Activated CD4-positive, CD25-positive, alpha-beta regulatory T cell treated with anti-CD3 and anti-CD28 coated beads, Interleukin-2, amount 50 U/mL, for 24 hours (primary cell): ENCODE results near the gene CUX1.
"Not testable (repeated sequence)": the region's sequence is repeated elsewhere in the genome, so short reads cannot be mapped to it uniquely, and the experiment has no call there.

Source experiments
- ATAC-seq, 2 donors: fragments of 150-1000 bp; cut with Tn5 transposase; one replicate each; pipeline ENCODE4 v1.10.0; 2021; ENCODE audit warnings: mild to moderate bottlenecking in 1 of 2, moderate library complexity in 1 of 2

The CUX1 gene

DNA sequence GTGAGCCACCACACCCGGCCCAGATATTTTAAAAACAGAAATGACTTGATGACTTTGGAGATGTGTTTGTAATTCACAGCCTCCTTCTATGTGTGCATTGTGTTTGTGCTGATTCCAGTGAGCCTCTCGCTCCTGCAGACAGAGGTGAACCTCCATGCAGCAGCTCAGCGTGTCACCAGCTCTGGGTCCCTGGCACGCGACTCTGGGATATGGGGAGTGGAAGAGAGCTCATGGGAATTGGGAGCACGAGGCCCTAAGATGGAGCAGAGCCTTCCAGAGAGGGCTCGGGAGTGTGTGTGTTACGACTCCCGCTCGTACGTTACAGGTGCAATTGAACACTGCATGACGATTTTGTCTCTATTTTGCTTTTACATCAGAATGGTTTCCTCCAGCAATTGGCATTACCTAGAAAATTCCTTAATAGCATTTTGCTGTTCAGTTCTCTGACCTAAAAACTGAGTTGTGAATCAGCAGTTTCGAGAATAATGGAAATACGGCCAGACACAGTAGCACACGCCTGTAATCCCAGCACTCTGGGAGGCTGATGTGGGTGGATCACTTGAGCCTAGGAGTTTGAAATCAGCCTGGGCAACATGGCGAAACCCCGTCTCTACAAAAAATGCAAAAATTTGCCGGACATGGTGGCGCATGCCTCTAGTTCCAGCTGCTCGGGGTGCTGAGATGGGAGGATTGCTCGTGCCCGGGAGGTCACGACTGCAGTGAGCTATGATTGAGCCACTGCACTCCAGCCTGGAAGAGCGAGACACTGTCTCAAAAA lies 204.6 kb downstream of the CUX1 start:
- no peak for ATAC-seq

DNA sequence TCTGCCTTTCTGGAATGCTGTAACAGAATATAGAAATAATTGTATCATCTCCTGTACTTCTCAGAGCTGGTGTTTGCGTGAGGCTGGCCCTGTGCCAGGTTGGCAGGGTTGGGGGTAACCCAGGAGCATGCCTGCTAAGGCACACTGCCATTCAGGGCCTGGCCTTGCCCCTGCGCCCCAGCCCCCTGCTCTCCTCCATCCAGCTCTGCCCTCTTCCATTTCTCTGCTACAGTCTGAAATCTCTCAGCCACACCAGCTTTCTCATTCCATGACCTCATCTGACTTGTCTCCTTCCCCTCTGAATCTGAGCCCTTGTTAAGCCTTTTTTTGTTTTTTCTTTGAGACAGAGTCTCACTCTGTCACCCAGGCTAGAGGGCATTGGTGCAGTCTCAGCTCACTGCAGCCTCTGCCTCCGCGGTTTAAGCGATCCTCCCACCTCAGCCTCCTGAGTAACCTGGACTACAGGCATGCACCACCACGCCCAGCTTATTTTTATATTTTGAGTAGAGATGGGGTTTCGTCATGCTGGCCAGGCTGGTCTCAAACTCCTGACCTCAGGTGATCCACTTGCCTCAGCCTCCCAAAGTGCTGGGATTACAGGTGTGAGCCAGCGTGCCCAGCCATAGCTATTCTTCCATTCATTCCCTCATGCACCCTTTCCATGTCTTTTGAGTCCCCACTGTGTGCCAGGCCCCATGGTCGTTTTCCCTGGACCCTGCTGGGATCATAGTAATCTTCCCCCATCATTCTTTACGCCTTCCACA lies 206.8 kb downstream of the CUX1 start:
- no peak for ATAC-seq

DNA sequence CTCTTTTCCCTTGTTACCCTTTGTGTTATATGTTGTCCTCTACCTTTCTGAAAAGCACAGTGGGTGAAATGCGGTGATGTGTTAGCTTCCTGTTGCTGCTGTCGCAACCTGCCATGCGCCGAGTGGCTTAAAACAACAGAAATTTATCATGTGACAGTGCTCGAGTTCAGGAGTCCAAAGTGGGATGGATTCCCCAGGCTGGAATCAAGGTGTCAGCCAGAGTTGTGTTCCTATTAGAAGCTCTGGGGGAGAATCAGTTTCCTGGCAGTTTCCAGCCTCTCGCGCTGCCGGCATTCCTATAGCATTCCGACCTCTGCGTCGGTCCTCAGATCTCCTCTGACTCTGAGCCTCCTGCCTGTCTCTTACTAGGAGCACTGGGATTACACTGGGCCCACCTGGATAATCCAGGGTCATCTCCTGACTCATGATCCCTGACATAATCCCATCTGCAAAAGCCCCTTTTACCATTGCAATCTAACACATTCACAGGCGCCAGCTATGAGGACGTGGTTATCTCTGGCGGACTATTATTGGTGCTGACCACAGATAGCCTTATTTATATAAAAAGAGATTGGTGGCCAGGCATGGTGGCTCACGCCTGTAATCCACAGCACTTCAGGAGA lies 207.5 kb downstream of the CUX1 start:
- no peak for ATAC-seq

DNA sequence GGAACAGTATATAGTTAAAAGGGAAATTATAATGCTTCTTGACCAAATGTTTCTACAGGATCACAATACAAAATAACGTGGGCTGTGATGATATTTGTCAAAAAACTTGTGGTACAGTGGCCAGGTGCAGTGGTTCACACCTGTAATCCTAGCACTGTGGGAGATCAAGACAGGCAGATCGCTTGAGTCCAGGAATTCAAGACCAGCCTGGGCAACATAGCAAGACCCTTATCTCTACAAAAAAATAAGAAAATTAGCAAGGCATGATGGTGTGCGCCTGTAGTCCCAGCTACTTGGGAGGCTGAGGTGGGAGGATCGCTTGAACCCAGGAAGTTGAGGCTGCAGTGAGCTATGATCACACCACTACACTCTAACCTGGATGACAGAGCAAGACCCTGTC lies 208.4 kb downstream of the CUX1 start:
- ATAC-seq, result not testable (repeated sequence)

DNA sequence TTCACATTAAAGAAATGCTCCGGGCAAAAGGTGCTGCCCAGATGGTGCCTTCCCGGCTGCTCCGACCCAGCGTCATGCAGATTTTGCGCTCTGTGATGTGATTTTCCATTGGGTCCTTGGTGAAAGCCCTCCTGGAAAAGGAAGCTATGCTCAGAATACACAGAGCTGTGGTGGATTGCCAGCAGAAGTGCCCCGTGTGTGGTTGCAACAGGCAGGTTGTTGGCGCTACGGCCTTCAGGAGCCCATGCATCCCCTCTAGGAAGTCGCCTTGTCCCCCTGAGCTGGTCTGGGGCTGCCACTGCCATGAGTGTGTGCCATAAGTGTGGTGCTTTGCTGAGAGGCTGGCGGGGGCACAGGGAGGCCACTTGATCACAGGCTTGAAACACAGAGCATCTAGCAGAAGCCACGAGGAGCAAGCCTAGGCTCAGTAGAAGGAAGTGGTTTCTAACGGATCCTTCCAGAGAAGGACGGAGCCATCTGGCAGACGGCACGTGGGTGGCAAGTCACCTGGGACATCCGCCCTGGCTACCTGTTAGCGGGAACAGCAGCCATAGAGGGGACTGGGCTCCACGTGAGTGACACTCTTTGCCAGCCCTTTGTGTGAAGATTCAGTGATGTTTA lies 210.9 kb downstream of the CUX1 start:
- no peak for ATAC-seq

DNA sequence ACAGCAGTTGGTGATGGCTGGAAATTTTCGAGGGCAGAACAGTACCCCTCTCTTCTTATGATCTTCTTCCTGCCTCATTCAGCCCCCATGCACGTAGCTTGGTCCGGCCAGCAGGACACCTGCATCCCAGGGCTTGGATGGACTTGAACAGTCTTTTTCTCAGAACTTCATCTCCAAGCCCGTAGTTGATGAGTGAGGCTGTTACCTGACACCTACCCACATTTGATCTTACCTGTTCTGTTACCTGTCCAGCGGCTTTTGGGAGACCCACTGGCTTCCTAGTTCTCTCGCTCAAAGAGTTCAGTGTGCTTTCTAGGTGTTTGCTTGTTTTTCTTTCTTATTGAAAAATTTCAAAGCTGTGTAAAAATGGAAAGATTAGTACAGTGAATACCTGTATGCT lies 212.2 kb downstream of the CUX1 start:
- ATAC-seq, result no peak

DNA sequence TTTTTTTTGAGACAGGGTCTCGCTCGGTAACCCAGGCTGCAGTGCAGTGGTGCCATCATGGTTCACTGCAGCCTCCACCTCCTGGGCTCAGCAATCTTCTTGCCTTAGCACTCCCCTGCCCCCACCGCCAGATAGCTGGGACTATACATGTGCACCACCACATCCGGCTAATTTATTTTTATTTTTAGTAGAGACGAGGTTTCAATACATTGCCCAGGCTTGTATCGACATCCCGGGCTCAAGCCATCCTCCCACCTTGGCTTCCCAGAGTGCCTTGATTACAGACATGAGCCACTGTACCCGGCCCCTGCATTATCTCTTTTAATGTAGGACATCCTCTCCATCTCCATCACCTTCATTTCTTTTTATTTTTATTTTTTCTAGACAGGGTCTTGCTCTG lies 213.3 kb downstream of the CUX1 start:
- no peak for ATAC-seq

DNA sequence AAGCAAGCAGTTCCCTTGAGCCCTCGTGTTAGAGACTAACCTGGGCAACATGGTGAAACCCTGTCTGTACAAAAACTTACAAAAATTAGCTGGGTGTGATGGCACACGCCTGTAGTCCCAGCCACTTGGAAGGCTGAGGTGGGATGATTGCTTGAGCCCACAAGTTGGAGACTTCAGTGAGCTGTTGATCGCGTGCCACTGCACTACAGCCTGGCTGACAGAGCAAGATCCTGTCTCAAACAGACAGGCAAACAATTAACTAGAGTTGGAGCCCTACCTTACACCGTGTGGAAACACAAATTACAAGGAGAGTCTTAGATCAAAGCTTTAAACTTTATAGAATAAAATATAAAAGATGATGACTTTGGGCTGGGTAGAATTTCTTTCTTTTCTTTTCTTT lies 219.5 kb downstream of the CUX1 start:
- ATAC-seq, result no peak

DNA sequence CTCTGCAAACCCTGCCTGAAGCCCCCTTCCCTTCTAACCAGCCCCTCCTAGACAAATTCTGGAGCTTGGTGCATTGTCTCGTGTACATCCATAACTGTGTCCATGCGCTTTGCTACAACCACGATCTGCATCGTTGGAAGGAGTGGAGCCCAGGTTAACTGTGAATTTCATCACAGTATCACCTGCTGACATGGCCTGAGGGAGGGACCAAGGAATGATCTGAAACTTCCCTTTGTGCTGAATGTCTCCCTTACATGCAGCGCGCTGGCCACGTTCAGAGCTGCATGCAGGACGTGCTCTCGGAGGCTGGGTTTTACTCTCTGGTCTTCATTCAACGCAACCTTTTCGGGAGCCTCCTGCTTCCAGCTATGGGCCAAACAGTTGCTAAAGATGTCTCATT lies 222.3 kb downstream of the CUX1 start:
- ATAC-seq, result no peak

DNA sequence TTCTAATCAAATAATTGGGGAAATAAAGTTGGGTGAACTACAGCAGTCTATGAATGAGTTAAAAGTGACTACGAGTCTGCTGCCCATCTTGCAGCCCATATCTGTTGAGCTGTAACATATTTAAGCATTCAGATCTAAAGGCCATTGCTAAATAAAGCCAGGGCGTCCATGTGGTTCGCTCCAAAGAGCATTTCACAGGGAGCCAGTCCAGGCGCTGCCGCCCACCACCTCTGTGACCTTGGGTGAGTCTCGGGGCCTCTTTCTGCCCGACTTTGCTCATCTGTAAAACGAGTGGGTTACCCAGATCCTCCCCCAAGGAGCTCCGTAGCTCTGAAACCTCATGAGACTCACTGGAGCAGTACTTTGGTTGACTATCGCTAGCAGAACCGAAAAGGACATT lies 223.1 kb downstream of the CUX1 start:
- no peak for ATAC-seq

DNA sequence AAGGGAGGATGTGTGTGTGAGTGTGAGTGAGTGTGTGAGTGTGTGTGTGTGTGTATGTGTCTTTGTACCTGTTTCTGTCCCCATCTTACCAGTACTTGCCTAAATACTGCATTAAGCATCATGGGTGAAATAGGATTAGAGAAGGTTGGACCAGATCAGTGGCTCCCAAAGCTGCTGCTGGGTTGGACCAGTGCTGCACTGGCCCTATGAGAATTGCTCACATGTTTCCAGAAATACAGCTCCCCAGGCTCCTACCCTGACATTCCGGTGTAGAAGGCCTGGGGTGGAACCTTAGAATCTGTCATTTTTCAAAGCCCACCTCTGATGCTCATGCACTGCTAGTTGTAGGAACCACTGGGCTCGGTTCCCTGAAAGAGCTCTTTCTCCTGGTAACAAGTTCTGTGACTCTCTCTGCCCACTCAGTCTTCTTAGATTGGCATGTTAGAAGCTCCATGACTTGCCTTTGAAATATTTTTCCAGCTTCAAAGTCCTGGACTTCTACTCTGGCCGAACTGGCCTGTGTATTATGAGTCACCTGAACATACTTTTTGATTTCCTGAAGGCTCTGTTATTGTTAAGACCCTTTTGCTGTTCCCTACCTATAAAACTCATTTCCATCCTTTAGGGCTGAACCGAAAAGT lies 224.7 kb downstream of the CUX1 start:
- ATAC-seq, result no peak

DNA sequence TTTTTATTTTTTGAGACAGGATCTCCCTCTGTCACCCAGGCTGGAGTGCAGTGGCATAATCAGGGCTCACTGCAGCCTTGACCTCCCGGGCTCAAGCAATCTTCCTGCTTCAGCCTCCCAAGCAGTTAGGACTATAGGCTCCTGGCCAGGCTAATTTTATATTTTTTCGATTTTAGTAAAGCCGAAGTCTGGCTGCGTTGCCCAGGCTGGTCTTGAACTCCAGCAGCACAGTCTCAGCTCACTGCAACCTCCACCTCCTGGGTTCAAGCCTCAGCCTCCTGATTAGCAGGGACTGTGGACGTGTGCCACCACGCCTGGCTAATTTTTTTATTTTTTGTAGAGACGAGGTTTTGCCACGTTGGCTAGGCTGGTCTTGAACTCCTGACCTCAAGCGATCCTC lies 225.4 kb downstream of the CUX1 start:
- not testable (repeated sequence) for ATAC-seq

DNA sequence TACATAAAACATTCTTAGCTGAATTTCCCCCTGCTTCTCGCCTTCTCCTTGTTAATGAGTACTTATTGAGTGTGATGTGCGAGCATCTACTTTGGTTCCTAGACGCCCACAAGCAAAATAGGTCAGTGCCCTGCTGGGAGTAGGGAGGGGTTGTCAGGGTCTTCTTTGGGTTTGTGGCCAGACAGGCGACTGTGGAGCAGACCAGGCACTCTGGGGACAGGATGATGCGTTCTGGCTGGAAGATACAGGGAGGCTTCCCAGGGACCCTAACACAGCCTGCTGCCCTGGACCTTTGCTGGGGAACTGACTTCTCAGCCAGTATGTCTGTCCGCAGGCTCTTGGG lies 227.2 kb downstream of the CUX1 start:
- ATAC-seq, result no peak

DNA sequence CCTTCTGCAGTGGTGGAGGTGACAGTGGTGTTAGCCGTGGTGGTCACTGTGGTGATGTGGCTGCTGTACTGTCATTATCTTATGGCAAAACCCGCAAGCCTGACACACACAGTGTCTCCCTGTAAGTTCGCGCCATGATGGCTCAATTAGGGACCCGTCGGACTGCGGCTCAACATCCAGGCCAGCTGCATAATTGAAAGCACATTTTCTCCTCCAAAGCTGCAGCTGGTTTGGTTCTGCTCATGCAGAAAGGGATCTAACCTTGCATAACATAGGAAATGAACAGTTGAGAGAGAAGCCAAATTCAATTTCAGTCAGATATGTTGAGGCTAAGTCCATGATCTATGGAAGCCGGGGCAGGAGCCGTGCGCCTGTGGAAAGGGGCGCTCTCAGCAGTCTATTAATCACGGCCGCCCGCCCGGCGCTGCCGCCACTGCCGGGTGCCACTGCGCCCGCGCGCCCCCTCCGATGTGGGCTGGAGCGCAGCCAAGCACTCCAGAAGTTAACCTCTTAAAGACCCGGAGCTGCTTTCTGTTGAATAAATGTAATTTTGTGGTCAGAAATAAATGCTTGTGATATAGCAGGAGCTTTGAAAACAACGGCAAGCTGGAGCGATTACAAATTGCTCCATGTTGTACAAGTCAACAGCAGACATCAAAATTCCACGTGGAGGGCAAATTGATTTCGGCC lies 227.7 kb downstream of the CUX1 start:
- no peak for ATAC-seq

DNA sequence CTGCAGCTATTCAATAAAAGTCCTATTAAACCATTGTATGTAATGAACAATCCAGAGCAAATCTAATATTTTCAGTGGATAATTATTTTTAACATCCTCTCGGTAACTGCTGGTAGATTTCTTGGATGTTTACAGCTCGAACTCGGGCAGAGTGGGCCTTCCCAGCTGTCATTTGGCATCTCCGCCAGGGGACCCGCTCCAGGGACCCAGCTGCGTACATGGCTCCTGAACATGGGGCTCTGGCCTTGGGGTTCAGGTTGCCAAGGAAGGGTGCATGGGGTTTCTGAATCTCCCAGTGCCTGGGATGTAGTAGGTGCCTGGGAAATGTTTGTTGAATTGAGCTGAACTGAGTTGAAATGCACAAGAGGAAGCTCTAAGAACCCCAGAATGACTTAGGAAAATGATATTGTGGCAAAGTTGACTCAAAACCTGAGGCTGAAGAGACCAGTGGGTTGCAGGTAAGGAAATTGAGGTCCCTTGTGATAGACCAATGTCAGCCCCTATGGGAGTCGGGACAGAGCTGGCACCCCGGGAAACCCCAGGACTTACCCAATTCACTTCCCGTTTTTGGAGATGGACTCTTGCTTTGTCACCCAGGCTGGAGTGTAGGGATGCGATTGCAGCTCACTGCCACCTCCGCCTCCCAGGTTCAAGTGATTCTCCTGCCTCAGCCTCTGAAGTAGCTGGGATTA lies 228.4 kb downstream of the CUX1 start:
- ATAC-seq, result no peak

DNA sequence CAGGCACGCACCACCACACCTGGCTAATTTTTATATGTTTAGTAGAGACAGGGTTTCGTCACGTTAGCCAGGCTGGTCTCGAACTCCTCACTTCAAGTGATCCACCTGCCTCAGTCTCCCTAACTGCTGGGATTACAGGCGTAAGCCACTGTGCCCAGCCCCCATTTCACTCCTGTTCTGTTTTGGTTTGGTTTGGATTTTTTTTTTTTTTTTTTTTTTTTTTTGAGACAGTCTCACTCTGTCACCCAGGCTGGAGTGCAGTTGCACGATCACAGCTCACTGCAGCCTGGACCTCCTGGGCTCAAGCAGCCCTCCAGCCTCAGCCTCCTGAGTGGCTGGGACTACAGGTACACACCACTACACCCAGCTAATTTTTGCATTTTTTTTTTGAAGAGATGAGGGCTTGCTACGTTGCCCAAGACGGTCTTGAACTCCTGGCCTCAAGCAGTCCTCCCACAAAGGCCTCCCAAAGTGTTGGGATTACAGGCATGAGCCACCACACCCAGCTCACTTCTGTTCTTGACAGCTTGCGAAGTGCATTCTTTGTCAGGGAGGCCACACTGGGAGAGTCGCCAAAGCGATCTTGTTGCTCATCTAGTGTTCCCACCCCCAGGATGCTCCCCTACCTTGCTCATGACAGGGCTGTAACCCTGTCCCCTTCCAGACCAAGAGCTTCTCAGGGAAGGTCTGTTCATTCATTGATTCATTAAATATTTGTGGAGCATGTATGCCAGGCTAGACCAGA lies 229.1 kb downstream of the CUX1 start:
- ATAC-seq, result no peak

DNA sequence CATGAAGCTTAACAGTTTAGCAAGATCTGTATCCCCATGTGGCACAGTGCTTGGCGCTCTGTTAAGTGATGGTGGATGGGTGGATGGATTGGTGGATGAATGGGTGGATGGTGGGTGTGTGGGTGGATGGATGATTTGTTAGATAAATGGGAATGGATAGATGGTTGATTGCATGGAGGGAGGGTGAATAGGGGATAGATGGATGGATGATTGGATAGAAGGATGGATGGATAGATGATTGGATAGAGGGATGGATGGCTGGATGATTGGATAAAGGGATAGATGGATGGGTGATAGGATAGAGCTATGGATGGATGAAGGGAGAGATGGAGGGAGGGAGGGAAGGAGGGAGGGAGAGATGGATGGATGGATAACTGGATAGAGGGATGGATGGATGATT lies 229.7 kb downstream of the CUX1 start:
- no peak for ATAC-seq

DNA sequence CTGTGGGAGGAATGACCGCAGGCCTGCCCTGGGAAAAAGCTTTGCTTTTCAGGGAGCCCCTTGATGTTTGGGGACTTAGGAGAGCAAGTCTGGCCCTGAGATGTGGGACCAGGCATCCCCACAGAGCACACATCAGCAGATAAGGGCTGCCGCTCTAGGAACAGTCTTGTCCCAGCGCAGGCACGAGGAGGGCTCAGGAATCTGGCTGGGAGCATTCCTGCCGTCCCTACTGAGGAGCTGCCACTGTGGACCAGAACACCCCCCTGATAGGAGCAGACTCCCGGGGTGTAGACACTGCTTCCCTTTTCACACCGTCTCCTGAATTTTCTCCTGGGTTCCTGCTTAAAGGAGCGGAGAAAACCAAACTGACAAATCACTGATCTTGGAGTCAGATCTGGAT lies 232.3 kb downstream of the CUX1 start:
- no peak for ATAC-seq

DNA sequence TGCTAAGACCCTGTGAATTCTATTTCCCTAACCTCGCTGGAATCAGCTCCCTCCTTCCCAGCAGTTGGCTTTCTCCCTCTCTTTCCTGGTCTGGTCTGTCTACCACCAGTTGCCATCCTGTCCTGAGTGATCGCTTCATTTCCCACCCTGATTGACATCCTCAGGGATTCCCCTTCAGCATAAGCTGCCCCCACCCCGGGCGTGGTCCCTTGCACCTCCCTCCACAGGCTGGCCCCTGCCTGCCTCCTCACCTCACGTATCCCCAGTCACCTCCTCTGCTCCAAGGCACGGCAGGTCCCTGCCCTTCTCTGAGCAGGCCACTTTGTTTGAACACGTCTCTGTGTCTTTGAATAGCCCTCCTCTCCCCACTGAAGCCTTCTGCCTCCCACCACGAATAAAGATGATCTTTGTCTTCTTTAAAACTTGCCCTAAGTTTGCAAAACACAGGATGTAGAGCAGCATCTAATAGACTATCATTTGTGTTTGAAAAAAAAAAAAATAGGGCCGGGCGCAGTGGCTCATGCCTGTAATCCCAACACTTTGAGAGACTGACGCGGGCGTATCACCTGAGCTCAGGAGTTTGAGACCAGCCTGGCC lies 233.5 kb downstream of the CUX1 start:
- no peak for ATAC-seq

DNA sequence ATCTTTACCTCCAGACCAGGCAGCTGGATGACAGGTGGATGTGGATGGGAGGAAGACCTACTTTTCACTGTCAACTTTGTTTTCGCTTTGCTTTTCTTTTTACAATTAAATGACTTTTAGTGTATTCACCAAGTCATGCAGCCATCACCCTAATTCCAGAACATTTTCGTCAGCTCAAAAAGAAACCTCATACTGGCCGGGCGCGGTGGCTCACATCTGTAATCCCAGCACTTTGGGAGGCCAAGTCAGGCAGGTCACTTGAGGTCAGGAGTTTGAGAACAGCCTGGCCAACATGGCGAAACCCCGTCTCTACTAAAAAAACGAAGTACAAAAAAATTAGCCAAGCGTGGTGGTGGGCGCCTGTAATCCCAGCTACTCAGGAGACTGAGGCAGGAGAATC lies 234.3 kb downstream of the CUX1 start:
- not testable (repeated sequence) for ATAC-seq

DNA sequence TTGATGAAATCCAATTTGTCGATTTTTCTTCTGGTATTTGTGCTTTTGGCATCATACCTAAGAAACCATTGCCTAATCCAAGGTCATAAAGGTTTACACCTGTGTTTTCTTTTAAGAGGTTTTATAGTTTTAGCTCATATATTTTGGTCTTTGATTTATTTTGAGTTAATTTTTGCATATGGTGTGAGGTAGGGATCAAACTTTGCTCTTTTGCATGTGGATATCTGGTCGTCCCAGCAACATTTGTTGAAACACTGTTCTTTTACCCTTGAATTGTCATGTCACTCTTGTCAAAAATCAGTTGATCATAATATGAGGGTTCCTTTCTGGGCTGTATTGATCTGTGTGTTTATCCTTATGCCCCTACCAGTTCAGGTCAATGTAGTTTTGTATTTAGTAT lies 236.7 kb downstream of the CUX1 start:
- no peak for ATAC-seq
